Spleen (tissue), 13 donors: Measurements from ENCODE around the gene RIMS1. TPM values are rescaled to one million over a fixed set of nuclear protein-coding genes. Genes with fewer than 3 reads are reported as not detected.
A peak's percentile ranks its signal among the peaks of the same experiment; 100 is the strongest.

Source experiments
- DNase-seq: peaks from one replicate; pipeline ENCODE4 v3.0.0-alpha.2; 2020
- H3K27ac ChIP-seq, 8 donors: fragments of 200-600 bp; sonication (generic) in 7 of 8; 1 replicate in 4 of 8; 2 replicates in 4 of 8; pipeline versions ENCODE4 v1.5.0 to v1.8.0; 2016 to 2021; ENCODE audit warnings: inconsistent platforms in 4 of 8, mild to moderate bottlenecking in 4 of 8, moderate library complexity in 1 of 8
- H3K27me3 ChIP-seq, 7 donors: fragments of 200-600 bp; sonication (generic) in 6 of 7; replicated peaks in 1 of 7; 1 replicate in 4 of 7; 2 replicates in 3 of 7; pipeline versions ENCODE4 v1.5.0 to v1.8.0; 2016 to 2021; ENCODE audit warnings: inconsistent platforms in 3 of 7, mild to moderate bottlenecking in 1 of 7
- H3K36me3 ChIP-seq, 6 donors: fragments of 200-600 bp; sonication (generic) in 5 of 6; 1 replicate in 4 of 6; 2 replicates in 2 of 6; pipeline versions ENCODE4 v1.5.0 to v1.8.0; 2016 to 2021; ENCODE audit warnings: inconsistent platforms in 2 of 6
- H3K4me1 ChIP-seq, 6 donors: fragments of 200-600 bp; sonication (generic) in 5 of 6; 1 replicate in 3 of 6; 2 replicates in 3 of 6; pipeline versions ENCODE4 v1.5.0 to v1.8.0; 2016 to 2021; ENCODE audit warnings: inconsistent platforms in 3 of 6
- H3K4me3 ChIP-seq, 8 donors: fragments of 200-600 bp; sonication (generic) in 7 of 8; 1 replicate in 4 of 8; 2 replicates in 4 of 8; pipeline versions ENCODE4 v1.5.0 to v1.8.0; 2016 to 2021; ENCODE audit warnings: inconsistent platforms in 4 of 8, mild to moderate bottlenecking in 4 of 8, moderate library complexity in 2 of 8
- H3K9me3 ChIP-seq, 8 donors: fragments of 200-600 bp; sonication (generic) in 7 of 8; 1 replicate in 4 of 8; 2 replicates in 4 of 8; pipeline versions ENCODE4 v1.5.0 to v1.8.0; 2016 to 2021; ENCODE audit warnings: inconsistent platforms in 4 of 8
- POLR2A ChIP-seq, 3 donors: fragments of 450-650 bp; IDR thresholded peaks; one replicate each; pipeline ENCODE4 v1.5.1; 2017; ENCODE audit warnings: antibody characterized with exemption in 3 of 3, mild to moderate bottlenecking in 1 of 3
- POLR2AphosphoS5 ChIP-seq, 3 donors: sonication (generic); formaldehyde crosslinking; IDR thresholded peaks; one replicate each; pipeline ENCODE4 v1.5.1; 2017; ENCODE audit warnings: antibody characterized with exemption in 3 of 3
- WGBS, 5 donors: extraction: QIAGEN DNeasy Blood & Tissue Kit in 3 of 5; methylation state at CpG; one replicate each; pipeline versions ENCODE4 v1.1.5 to v1.1.7; 2013 to 2018; 5-methylcytosine and 5-hydroxymethylcytosine counted together
- intact Hi-C: fragments of 100-400 bp; cut with DNase I; formaldehyde crosslinking; loops from one replicate; pipeline ENCODE4 v1.15.0; 2023; ENCODE audit warnings: low total_unique reads
- long read RNA-seq, 2 donors: transcript quantifications; one replicate each; lab custom pipeline, GENCODE V29; 2026
- polyA plus RNA-seq, 3 donors: library from polyadenylated mRNA; stranded (reverse); fragments of 200-250 nt; gene quantifications; one replicate each; pipeline ENCODE4 v1.2.1, GENCODE V29; 2013
- total RNA-seq, 7 donors: library from RNA; depleted of rRNA in 3 of 7; stranded (reverse); fragments of >200 nt in 3 of 7; fragmentation: NEBNext Ultra II Directional in 4 of 7; extraction: Animal tissue kit (Norgen Biotek cat#: 25700) in 4 of 7; gene quantifications; one replicate each; pipeline versions ENCODE4 v1.1.0 to v1.2.1, GENCODE V29; 2016 to 2021
- TF ChIP-seq, protein P1 (sequence below), 11 experiments: fragments of 200-600 bp in 7 of 11; fragments of 450-650 bp in 4 of 11; sonication (generic) in 4 of 11; IDR thresholded peaks in 8 of 11; conservative IDR thresholded peaks in 3 of 11; 1 replicate in 7 of 11; 2 replicates in 4 of 11; pipeline versions ENCODE4 v1.4.0 to v1.8.0; 2016 to 2021; ENCODE audit warnings: antibody characterized with exemption in 11 of 11, inconsistent platforms in 4 of 11, mild to moderate bottlenecking in 1 of 11
- donor health status: healthy with polysubstance abuse.
- donor health status: DM: no; HTN: no; CAD: no; lungs with moderate emphysema.
- donor health status: DM: no; HTN: no; CAD: no.
- donor health status: Bipolar disorder and iron deficiency.
- donor health status: healthy.
- donor health status: DM: no; HTN: no; CAD: no.
- donor health status: DM: yes; HTN: yes; CAD: no.

The RIMS1 gene, protein sequence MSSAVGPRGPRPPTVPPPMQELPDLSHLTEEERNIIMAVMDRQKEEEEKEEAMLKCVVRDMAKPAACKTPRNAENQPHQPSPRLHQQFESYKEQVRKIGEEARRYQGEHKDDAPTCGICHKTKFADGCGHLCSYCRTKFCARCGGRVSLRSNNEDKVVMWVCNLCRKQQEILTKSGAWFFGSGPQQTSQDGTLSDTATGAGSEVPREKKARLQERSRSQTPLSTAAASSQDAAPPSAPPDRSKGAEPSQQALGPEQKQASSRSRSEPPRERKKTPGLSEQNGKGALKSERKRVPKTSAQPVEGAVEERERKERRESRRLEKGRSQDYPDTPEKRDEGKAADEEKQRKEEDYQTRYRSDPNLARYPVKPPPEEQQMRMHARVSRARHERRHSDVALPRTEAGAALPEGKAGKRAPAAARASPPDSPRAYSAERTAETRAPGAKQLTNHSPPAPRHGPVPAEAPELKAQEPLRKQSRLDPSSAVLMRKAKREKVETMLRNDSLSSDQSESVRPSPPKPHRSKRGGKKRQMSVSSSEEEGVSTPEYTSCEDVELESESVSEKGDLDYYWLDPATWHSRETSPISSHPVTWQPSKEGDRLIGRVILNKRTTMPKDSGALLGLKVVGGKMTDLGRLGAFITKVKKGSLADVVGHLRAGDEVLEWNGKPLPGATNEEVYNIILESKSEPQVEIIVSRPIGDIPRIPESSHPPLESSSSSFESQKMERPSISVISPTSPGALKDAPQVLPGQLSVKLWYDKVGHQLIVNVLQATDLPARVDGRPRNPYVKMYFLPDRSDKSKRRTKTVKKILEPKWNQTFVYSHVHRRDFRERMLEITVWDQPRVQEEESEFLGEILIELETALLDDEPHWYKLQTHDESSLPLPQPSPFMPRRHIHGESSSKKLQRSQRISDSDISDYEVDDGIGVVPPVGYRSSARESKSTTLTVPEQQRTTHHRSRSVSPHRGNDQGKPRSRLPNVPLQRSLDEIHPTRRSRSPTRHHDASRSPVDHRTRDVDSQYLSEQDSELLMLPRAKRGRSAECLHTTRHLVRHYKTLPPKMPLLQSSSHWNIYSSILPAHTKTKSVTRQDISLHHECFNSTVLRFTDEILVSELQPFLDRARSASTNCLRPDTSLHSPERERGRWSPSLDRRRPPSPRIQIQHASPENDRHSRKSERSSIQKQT (N-terminal part only)
- total RNA-seq (not detected), polyA plus RNA-seq (not detected)
- long read RNA-seq, donor 1: 0 reads
- long read RNA-seq, donor 2: 0 reads

DNA sequence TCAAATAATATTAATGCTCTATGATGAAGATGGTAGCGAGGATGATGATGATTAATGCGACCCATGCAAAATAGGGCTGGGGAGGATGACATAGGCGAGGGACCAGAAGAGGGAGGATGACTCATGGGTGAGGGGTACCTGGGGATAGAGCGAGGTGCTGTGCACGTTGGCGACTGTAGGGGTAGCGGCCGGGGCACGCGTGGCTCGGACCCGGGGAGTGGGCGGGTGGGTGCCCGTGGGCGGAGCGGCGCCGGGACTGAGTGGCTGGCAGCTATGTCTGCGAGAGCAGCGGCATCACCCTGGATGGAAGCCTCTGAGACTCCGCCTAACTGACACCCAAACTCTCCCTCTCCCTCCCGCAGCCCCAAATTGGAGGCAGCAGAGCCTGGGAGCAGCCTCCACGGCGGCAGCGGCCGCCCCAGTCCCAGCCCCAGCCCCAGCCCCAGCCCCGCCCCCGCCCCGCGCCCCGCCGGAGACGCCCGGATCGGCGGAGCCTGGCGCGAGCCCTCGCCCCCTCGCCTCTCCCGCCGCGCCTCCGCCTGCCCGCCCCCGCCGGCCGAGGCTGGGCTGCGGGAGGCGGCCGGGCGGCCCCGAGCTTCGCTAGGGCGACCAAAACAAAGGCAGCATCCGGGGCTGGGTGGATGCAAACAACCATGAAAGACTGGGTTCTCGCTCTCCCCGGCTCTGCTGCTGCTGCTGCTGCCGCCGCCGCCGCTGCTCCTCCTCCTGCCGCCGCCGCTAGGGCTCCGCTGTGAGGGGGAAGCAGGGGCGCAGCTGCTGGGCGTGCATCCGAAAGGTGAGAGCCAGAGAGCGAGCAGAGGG lies at the start of gene RIMS1:
Gene RIMS1, plus strand, starts transcription at position 367 of the 822 bp plus-strand sequence. CDS start 474 bp downstream, outside the sequence.
- Histone ChIP-seq H3K4me1 (peaks cover 0 to 6% (median 0%) of the 10 kb centered on the region in 6 donors), H3K27ac (no peak within 1 kb of the TSS), H3K9me3 (no peaks in the 10 kb centered on the region), H3K27me3 (peaks cover 0 to 64% (median 22%) of the 10 kb centered on the region in 7 donors), H3K36me3 (no peaks in the 10 kb centered on the region), H3K4me3 (peak within 1 kb of the TSS in 3 of 8 donors; percentile 2 to 57 (median 17))
- DNase-seq: peak; percentile 63
- no peak for TF ChIP-seq POLR2A (IDR thresholded peaks at IDR 0.05)
- TF ChIP-seq POLR2AphosphoS5 (IDR thresholded peaks at IDR 0.05): no peak
- TF ChIP-seq, protein P1, sequence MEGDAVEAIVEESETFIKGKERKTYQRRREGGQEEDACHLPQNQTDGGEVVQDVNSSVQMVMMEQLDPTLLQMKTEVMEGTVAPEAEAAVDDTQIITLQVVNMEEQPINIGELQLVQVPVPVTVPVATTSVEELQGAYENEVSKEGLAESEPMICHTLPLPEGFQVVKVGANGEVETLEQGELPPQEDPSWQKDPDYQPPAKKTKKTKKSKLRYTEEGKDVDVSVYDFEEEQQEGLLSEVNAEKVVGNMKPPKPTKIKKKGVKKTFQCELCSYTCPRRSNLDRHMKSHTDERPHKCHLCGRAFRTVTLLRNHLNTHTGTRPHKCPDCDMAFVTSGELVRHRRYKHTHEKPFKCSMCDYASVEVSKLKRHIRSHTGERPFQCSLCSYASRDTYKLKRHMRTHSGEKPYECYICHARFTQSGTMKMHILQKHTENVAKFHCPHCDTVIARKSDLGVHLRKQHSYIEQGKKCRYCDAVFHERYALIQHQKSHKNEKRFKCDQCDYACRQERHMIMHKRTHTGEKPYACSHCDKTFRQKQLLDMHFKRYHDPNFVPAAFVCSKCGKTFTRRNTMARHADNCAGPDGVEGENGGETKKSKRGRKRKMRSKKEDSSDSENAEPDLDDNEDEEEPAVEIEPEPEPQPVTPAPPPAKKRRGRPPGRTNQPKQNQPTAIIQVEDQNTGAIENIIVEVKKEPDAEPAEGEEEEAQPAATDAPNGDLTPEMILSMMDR (IDR thresholded peaks at IDR 0.05 in 8 of 11, conservative IDR thresholded peaks at IDR 0.05 in 3 of 11): no peak
- 2 to 3% (median 3%) methylated on average over 38 to 70 of the region's 70 CpGs for WGBS, 5 donors
- intact Hi-C loops: no loop called here

DNA sequence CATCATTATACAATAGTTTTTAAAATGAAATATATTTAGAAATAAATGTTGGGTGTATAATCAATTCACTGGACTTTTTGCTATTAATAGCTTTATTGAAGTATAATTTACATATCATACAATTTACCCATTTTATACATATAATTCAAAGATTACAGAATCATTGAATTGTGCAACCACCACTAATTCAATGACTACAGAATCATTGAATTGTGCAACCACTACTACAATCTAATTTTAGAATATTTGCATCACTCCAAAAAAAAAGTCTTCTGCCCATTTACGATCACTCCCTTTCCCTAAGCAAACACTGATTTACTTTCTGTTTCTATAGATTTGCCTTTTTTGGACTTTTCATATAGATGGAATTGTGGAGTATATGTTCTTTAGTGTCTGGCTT lies 35.1 kb upstream of the RIMS1 start:
- H3K4me1 ChIP-seq: no peaks in the 10 kb centered on the region
- WGBS, 5 donors: 59 to 76% (median 60%) methylated on average over 1 of the region's 1 CpG
- H3K27ac ChIP-seq: no peak overlapping the region
- DNase-seq: no peak
- TF ChIP-seq POLR2AphosphoS5 (IDR thresholded peaks at IDR 0.05): no peak
- TF ChIP-seq POLR2A (IDR thresholded peaks at IDR 0.05): no peak
- TF ChIP-seq, protein P1 (IDR thresholded peaks at IDR 0.05 in 8 of 11, conservative IDR thresholded peaks at IDR 0.05 in 3 of 11): no peak
- no peaks in the 10 kb centered on the region for H3K27me3 ChIP-seq
- no peaks in the 10 kb centered on the region for H3K36me3 ChIP-seq
- no peak overlapping the region for H3K4me3 ChIP-seq
- no peaks in the 10 kb centered on the region for H3K9me3 ChIP-seq
- intact Hi-C loops: no loop called here

DNA sequence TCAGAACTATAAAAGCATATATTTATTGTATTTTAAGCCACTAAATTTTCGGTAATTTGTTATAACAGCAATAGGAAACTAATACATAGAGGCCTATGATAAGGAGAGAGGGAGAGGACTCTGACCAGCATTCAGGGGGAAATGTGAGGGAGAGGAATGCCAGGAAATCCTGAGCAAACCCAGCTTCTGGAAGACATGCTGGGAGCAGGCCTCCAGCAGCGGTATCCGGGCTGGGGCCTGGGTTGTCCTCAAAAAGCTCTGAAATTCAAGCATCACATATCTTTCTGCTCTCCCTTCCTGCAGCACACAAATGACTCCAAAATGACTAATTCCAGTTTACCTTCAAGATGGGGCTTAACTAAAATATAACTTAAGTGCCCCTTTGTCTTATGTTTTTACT lies 33.4 kb upstream of the RIMS1 start:
- H3K27ac ChIP-seq: no peak overlapping the region
- TF ChIP-seq, protein P1 (IDR thresholded peaks at IDR 0.05 in 8 of 11, conservative IDR thresholded peaks at IDR 0.05 in 3 of 11): no peak
- TF ChIP-seq POLR2A (IDR thresholded peaks at IDR 0.05) (no peak), POLR2AphosphoS5 (IDR thresholded peaks at IDR 0.05) (no peak)
- no peaks in the 10 kb centered on the region for H3K4me1 ChIP-seq
- intact Hi-C loops: no loop called here
- no peaks in the 10 kb centered on the region for H3K36me3 ChIP-seq
- H3K4me3 ChIP-seq: no peak overlapping the region
- DNase-seq: no peak
- 77 to 94% (median 84%) methylated on average over 3 of the region's 3 CpGs for WGBS, 5 donors
- no peaks in the 10 kb centered on the region for H3K9me3 ChIP-seq
- no peaks in the 10 kb centered on the region for H3K27me3 ChIP-seq
